Adrenal gland (tissue), 12 donors: ENCODE measurements around the gene NARS2. TPM values are rescaled to one million over a fixed set of nuclear protein-coding genes. Genes with fewer than 3 reads are reported as not detected.

Experiments used
- DNase-seq, 7 donors: peaks; one replicate each; pipeline ENCODE4 v3.0.0-alpha.2; 2019 to 2020
- H3K27ac ChIP-seq, 5 donors: fragments of 200-600 bp; sonication (generic) in 4 of 5; 1 replicate in 3 of 5; 2 replicates in 2 of 5; pipeline versions ENCODE4 v1.5.1 to v1.8.0; 2016 to 2020; ENCODE audit warnings: mild to moderate bottlenecking in 1 of 5
- H3K27me3 ChIP-seq: fragments of 200-600 bp; 2 replicates; pipeline ENCODE4 v1.8.0; 2021
- H3K36me3 ChIP-seq, 2 donors: fragments of 200-600 bp; replicated peaks in 1 of 2; 1 replicate in 1 of 2; 2 replicates in 1 of 2; pipeline versions ENCODE4 v1.5.1 to v1.8.0; 2018 to 2022
- H3K4me1 ChIP-seq, 2 donors: fragments of 200-600 bp; replicated peaks in 1 of 2; 1 replicate in 1 of 2; 2 replicates in 1 of 2; pipeline versions ENCODE4 v1.5.1 to v1.8.0; 2018 to 2021
- H3K4me3 ChIP-seq, 4 donors: fragments of 200-600 bp; sonication (generic) in 3 of 4; one replicate each; pipeline ENCODE4 v1.5.1; 2016 to 2018
- H3K9me3 ChIP-seq, 3 donors: fragments of 200-600 bp; sonication (generic) in 1 of 3; replicated peaks in 1 of 3; 1 replicate in 2 of 3; 2 replicates in 1 of 3; pipeline versions ENCODE4 v1.5.1 to v1.8.0; 2016 to 2021
- CTCF ChIP-seq, 6 experiments: fragments of 450-650 bp in 4 of 6; fragments of 200-600 bp in 2 of 6; sonication (generic) in 1 of 6; IDR thresholded peaks; 1 replicate in 5 of 6; 2 replicates in 1 of 6; pipeline versions ENCODE4 v1.5.1 to v1.8.0; 2016 to 2021; ENCODE audit warnings: antibody characterized with exemption in 6 of 6, mild to moderate bottlenecking in 2 of 6, moderate library complexity in 1 of 6
- POLR2A ChIP-seq, 2 donors: fragments of 450-650 bp; IDR thresholded peaks; one replicate each; pipeline ENCODE4 v1.6.1; 2017; ENCODE audit warnings: antibody characterized with exemption in 2 of 2, mild to moderate bottlenecking in 2 of 2, moderate library complexity in 1 of 2
- WGBS, 4 donors: extraction: QIAGEN DNeasy Blood & Tissue Kit in 2 of 4; methylation state at CpG; one replicate each; pipeline versions ENCODE4 v1.1.5 to v1.1.7; 2013 to 2017; 5-methylcytosine and 5-hydroxymethylcytosine counted together
- intact Hi-C, 2 donors: fragments of 100-400 bp; cut with DNase I; formaldehyde crosslinking; loops; one replicate each; pipeline versions ENCODE4 v1.14.1 to v1.15.0; 2022 to 2023
- polyA plus RNA-seq, 3 donors: library from polyadenylated mRNA; stranded (reverse); fragments of 200-250 nt in 2 of 3; fragments of 350-450 nt in 1 of 3; fragmentation: Illumina TruSeq in 1 of 3; extraction: RNeasy Lipid Tissue Mini Kit (QIAGEN cat#74804) in 1 of 3; gene quantifications; one replicate each; pipeline ENCODE4 v1.2.3, GENCODE V29; 2013 to 2014
- total RNA-seq, 9 donors: library from RNA; depleted of rRNA in 4 of 9; stranded (reverse); fragments of >200 nt in 4 of 9; fragments of 120-200 nt in 1 of 9; fragmentation: NEBNext Ultra II Directional in 1 of 9; extraction: Animal tissue kit (Norgen Biotek cat#: 25700) in 1 of 9; gene quantifications; one replicate each; pipeline versions ENCODE4 v1.1.0 to v1.2.4, GENCODE V29; 2013 to 2023
- donor health status: healthy with polysubstance abuse.
- donor health status: Bipolar disorder and iron deficiency.
- donor health status: DM: yes; HTN: yes; CAD: no.
- donor health status: DM: no; HTN: no; CAD: no.
- donor health status: DM: no; HTN: no; CAD: no.
- donor health status: DM: yes; HTN: yes; CAD: no.

Gene NARS2
- total and polyA plus RNA-seq, 12 donors = 8.4 to 33.3 (median 21.1) TPM

DNA sequence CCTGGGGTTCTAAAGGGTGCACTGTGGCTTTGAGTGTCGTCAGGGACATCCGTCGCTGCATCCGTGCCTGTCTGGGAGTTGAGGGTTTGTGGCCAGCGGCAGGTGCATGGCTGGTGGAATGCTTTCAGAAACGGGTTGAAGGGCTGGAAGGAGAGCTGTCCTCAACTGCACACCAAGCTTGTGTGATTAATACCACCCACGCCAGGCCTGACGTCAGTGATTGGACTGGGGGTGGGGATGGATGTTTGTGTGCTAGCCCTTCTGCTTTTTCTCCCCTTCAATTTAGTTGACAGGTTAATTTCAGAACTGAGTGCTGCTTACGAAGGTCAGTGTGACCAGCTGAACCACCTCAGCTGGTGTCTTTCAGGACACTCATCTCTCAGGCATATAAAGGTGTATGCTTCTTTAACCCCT, 153.9 kb downstream of the NARS2 start:
- intact Hi-C loops = loop anchor here in 1 of 2 donors (10.0 kb wide), 1 partner anchor 176 kb away; no protein-coding TSS in a partner anchor
- Histone ChIP-seq H3K36me3 (no peaks in the 10 kb centered on the region), H3K27me3 (no peaks in the 10 kb centered on the region), H3K9me3 (no peaks in the 10 kb centered on the region), H3K27ac (peak overlapping the region in 2 of 5 donors; percentile 99 to 100), H3K4me3 (no peak overlapping the region), H3K4me1 (peaks cover 10 to 49% of the 10 kb centered on the region in 2 donors)
- WGBS, 4 donors = 18 to 22% (median 19%) methylated on average over 9 of the region's 9 CpGs
- TF ChIP-seq POLR2A (IDR thresholded peaks at IDR 0.05) (no peak), CTCF (IDR thresholded peaks at IDR 0.05) (no peak)
- peak; percentile 42 to 94 (median 63) for DNase-seq

DNA sequence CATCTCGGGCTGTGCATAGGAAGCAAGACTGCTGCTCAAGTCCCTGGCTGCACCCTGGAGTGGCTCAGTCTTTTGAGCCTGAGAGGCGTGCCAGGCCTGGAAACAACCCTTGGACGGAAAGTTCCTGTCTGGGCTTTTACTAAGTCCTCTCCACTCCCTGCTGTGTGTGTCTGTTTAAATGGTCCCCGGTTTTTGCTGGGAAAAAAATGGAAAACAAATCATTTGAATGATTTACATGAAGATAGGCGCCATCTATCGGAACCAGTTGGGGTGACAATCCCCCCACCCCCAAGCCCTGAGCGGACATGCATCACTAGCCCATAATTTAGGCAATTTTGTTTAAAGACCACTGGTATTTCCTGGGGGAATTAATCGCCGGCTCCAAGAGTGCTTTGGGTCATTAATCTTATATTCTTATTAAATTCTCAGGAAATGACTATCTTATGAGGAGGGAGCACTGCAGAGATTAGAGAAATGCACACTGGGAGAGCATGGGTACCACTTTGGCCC, 154.4 kb downstream of the NARS2 start:
- Histone ChIP-seq H3K4me3 (peak overlapping the region in 1 of 4 donors; percentile 7), H3K36me3 (no peaks in the 10 kb centered on the region), H3K27me3 (no peaks in the 10 kb centered on the region), H3K9me3 (no peaks in the 10 kb centered on the region), H3K4me1 (peaks cover 10 to 48% of the 10 kb centered on the region in 2 donors), H3K27ac (peak overlapping the region in 4 of 5 donors; percentile 11 to 100 (median 62))
- 4 to 6% (median 5%) methylated on average over 9 of the region's 9 CpGs for WGBS, 4 donors
- intact Hi-C loops = loop anchor here in 1 of 2 donors (10.0 kb wide), 1 partner anchor 176 kb away; no protein-coding TSS in a partner anchor
- peak; percentile 52 to 94 (median 77) for DNase-seq
- TF ChIP-seq POLR2A (IDR thresholded peaks at IDR 0.05) (no peak), CTCF (IDR thresholded peaks at IDR 0.05) (peak; percentile 25 to 73 (median 64))

- intact Hi-C loops = loop anchor here (5.0 kb wide), 2 partner anchors 143 to 187 kb away; no protein-coding TSS in a partner anchor
- WGBS, 4 donors = 7 to 20% (median 14%) methylated on average over 5 of the region's 5 CpGs
- Histone ChIP-seq H3K4me3 (no peak overlapping the region), H3K36me3 (no peaks in the 10 kb centered on the region), H3K9me3 (no peaks in the 10 kb centered on the region), H3K27ac (peak overlapping the region in 4 of 5 donors; percentile 45 to 100 (median 75)), H3K4me1 (peaks cover 10 to 50% of the 10 kb centered on the region in 2 donors), H3K27me3 (no peaks in the 10 kb centered on the region)
- peak; percentile 53 to 90 (median 85) for DNase-seq
- TF ChIP-seq CTCF (IDR thresholded peaks at IDR 0.05) (no peak), POLR2A (IDR thresholded peaks at IDR 0.05) (peak in 1 of 2 donors; percentile 36)
These were observed 155.3 kb downstream of the NARS2 start for GRCh38 chr11:78419327-78419726.

GRCh38 chr11:78418584-78419211, 156.0 kb downstream of the NARS2 start:
- Histone ChIP-seq H3K27ac (peak overlapping the region in 4 of 5 donors; percentile 75 to 100 (median 96)), H3K27me3 (no peaks in the 10 kb centered on the region), H3K4me1 (peaks cover 10 to 51% of the 10 kb centered on the region in 2 donors), H3K9me3 (no peaks in the 10 kb centered on the region), H3K4me3 (peak overlapping the region in 1 of 4 donors; percentile 82), H3K36me3 (no peaks in the 10 kb centered on the region)
- no peak for DNase-seq
- intact Hi-C loops = loop anchor here (5.0 kb wide), 2 partner anchors 144 to 186 kb away; no protein-coding TSS in a partner anchor
- 35 to 51% (median 41%) methylated on average over 11 of the region's 11 CpGs for WGBS, 4 donors
- no peak for TF ChIP-seq POLR2A (IDR thresholded peaks at IDR 0.05)
- TF ChIP-seq CTCF (IDR thresholded peaks at IDR 0.05) = no peak
